VCaP (cell line): ENCODE measurements around the gene DUSP15.

Source experiments
- H3K27ac ChIP-seq: fragments of 450-650 bp; 2 replicates; pipeline ENCODE4 v1.5.1; 2017
- TF ChIP-seq, protein P1 (sequence below): fragments of 450-650 bp; conservative IDR thresholded peaks from 2 replicates; pipeline ENCODE4 v1.5.1; 2017; ENCODE audit warnings: mild to moderate bottlenecking, moderate library complexity

Gene DUSP15

GRCh38 chr20:31840906-31841816 lies 29.2 kb downstream of the DUSP15 start:
- TF ChIP-seq, protein P1, sequence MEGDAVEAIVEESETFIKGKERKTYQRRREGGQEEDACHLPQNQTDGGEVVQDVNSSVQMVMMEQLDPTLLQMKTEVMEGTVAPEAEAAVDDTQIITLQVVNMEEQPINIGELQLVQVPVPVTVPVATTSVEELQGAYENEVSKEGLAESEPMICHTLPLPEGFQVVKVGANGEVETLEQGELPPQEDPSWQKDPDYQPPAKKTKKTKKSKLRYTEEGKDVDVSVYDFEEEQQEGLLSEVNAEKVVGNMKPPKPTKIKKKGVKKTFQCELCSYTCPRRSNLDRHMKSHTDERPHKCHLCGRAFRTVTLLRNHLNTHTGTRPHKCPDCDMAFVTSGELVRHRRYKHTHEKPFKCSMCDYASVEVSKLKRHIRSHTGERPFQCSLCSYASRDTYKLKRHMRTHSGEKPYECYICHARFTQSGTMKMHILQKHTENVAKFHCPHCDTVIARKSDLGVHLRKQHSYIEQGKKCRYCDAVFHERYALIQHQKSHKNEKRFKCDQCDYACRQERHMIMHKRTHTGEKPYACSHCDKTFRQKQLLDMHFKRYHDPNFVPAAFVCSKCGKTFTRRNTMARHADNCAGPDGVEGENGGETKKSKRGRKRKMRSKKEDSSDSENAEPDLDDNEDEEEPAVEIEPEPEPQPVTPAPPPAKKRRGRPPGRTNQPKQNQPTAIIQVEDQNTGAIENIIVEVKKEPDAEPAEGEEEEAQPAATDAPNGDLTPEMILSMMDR, result no peak
- H3K27ac ChIP-seq, result no peak overlapping the region

- TF ChIP-seq, protein P1, result no peak
- no peak overlapping the region for H3K27ac ChIP-seq
Measured at GRCh38 chr20:31839782-31840487, 30.4 kb downstream of the DUSP15 start.

DNA sequence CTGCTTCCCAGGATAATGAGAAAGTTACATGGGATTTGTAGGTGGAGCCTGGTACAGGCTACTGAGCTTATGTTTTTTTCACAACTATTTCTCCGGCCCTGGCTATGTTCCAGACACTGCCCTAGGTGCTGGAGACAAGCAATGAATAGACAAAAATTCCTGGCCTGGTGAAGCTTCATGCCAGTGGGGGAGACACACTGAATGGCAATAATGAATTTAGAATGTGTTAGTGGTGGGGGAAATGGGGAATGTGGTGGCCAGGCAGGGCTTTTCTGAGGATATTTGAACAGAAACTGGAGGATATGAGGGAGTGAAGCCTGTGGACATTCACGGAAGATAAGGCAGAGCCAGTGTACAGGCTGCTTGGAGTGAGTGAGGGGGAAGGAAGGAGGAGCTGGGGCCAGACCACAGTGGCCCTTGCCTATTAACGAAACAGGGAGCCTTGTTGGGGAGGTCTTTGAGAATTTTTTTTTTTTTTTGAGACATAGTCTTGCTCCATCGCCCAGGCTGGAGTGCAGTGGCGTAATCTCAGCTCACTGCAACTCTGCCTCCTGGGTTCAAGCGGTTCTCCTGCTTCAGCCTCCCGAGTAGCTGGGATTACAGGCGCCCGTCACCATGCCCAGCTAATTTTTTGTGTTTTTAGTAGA lies 31.6 kb downstream of the DUSP15 start:
- TF ChIP-seq, protein P1, result no peak
- H3K27ac ChIP-seq, result no peak overlapping the region

GRCh38 chr20:31837896-31838397 lies 32.4 kb downstream of the DUSP15 start:
- TF ChIP-seq, protein P1, result no peak
- no peak overlapping the region for H3K27ac ChIP-seq

- no peak overlapping the region for H3K27ac ChIP-seq
- TF ChIP-seq, protein P1, result no peak
Measured at GRCh38 chr20:31836853-31837608, 33.3 kb downstream of the DUSP15 start.

GRCh38 chr20:31835977-31836852 lies 34.1 kb downstream of the DUSP15 start:
- TF ChIP-seq, protein P1, result no peak
- no peak overlapping the region for H3K27ac ChIP-seq
